ENCODE measurements around the gene SORBS2. TPM values are rescaled to one million over a fixed set of nuclear protein-coding genes. Genes with fewer than 3 reads are reported as not detected.
A peak's percentile ranks its signal among the peaks of the same experiment; 100 is the strongest.

Gene SORBS2
- total and polyA plus RNA-seq, 4 donors, result 11.2 to 70.4 (median 26.4) TPM

DNA sequence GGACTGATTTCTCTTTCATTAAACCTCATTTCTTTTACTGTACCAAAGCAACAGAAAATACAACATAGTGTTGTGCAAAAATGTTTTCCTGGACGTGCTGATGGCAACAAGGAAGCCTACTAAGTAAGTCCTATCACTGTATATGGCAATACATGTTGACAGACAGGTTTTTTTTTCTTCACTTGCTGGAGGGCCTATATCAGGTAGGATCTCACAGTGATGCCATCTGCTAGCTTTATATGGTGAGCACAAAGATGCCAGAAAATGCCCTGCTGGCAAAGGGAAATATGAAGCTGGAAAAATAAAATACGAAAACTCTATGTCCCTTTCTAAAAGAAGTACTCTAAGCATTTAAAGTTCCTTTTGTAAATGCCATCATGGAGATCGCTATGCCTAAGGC lies 157.7 kb downstream of the SORBS2 start:
- Histone ChIP-seq H3K27ac (ENCODE audit: low read depth in 1 of 2, low read length in 1 of 2) (peak overlapping the region in 1 of 2 donors; percentile 23), H3K4me1 (ENCODE audit: control insufficient read depth in 5 of 5, insufficient read depth in 5 of 5, low read length in 5 of 5) (peaks cover 0 to 21% (median 3%) of the 10 kb centered on the region in 5 donors), H3K9ac (ENCODE audit: insufficient read depth in 1 of 2, low read length in 2 of 2) (no peak overlapping the region), H3K9me3 (ENCODE audit: control insufficient read depth in 4 of 4, insufficient read depth in 3 of 4, low read length in 3 of 4) (no peaks in the 10 kb centered on the region), H3K27me3 (ENCODE audit: control insufficient read depth in 3 of 3, insufficient read depth in 3 of 3, low read length in 2 of 3) (no peaks in the 10 kb centered on the region), H3K4me3 (no peak overlapping the region), H3K36me3 (ENCODE audit: control insufficient read depth in 4 of 4, insufficient read depth in 4 of 4, low read length in 4 of 4) (peaks cover 0 to 5% (median 0%) of the 10 kb centered on the region in 4 donors)
- no peak for TF ChIP-seq CTCF (IDR thresholded peaks at IDR 0.05; ENCODE audit: control extremely low read depth, extremely low read depth)
- 77 to 85% methylated on average over 3 of the region's 3 CpGs for WGBS, 2 donors
- DNase-seq, result no peak
- no peak for ATAC-seq (ENCODE audit: insufficient read depth, low FRiP score)

- no peak for TF ChIP-seq CTCF (IDR thresholded peaks at IDR 0.05; ENCODE audit: control extremely low read depth, extremely low read depth)
- Histone ChIP-seq H3K4me1 (ENCODE audit: control insufficient read depth in 5 of 5, insufficient read depth in 5 of 5, low read length in 5 of 5) (peaks cover 0 to 17% (median 3%) of the 10 kb centered on the region in 5 donors), H3K27me3 (ENCODE audit: control insufficient read depth in 3 of 3, insufficient read depth in 3 of 3, low read length in 2 of 3) (no peaks in the 10 kb centered on the region), H3K27ac (ENCODE audit: low read depth in 1 of 2, low read length in 1 of 2) (peak overlapping the region in 1 of 2 donors; percentile 22), H3K4me3 (no peak overlapping the region), H3K36me3 (ENCODE audit: control insufficient read depth in 4 of 4, insufficient read depth in 4 of 4, low read length in 4 of 4) (peaks cover 0 to 9% (median 3%) of the 10 kb centered on the region in 4 donors), H3K9ac (ENCODE audit: insufficient read depth in 1 of 2, low read length in 2 of 2) (no peak overlapping the region), H3K9me3 (ENCODE audit: control insufficient read depth in 4 of 4, insufficient read depth in 3 of 4, low read length in 3 of 4) (no peaks in the 10 kb centered on the region)
- DNase-seq, result no peak
- WGBS, 2 donors, result 87 to 96% methylated on average over 7 of the region's 7 CpGs
- ATAC-seq (ENCODE audit: insufficient read depth, low FRiP score), result no peak
Observed at GRCh38 chr4:185651851-185652250, 160.1 kb downstream of the SORBS2 start.

DNA sequence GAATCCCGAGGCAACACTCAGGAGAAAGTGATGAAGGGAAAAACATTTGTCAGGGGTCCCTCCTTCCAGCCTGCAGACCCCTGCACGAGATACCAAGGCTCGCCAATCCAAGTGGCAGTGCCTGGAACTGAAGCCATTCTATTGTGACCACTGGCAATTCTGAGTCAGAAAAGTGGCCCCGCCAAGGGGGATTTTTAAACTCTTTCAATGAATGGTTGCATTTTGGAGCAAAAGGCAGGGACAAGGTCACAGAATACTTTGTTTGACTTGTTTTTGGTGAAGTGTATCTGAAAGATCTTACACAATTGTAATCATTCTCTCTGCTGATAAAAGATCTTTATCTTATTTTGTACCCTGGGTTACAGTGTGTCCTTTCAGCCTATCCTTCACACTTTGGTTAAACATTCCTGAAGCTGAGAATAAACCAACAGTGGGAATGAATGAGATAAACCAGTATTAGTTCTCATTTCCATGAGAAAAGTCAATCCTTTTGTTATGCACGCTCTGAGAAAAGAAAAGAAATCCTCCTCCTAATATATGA lies 160.8 kb downstream of the SORBS2 start:
- no peaks in the 10 kb centered on the region for H3K9me3 ChIP-seq (ENCODE audit: control insufficient read depth in 4 of 4, insufficient read depth in 3 of 4, low read length in 3 of 4)
- peaks cover 0 to 11% (median 0%) of the 10 kb centered on the region in 5 donors for H3K4me1 ChIP-seq (ENCODE audit: control insufficient read depth in 5 of 5, insufficient read depth in 5 of 5, low read length in 5 of 5)
- H3K27ac ChIP-seq (ENCODE audit: low read depth in 1 of 2, low read length in 1 of 2), result peak overlapping the region in 1 of 2 donors; percentile 43
- no peaks in the 10 kb centered on the region for H3K27me3 ChIP-seq (ENCODE audit: control insufficient read depth in 3 of 3, insufficient read depth in 3 of 3, low read length in 2 of 3)
- peaks cover 0 to 14% (median 3%) of the 10 kb centered on the region in 4 donors for H3K36me3 ChIP-seq (ENCODE audit: control insufficient read depth in 4 of 4, insufficient read depth in 4 of 4, low read length in 4 of 4)
- ATAC-seq (ENCODE audit: insufficient read depth, low FRiP score) (no peak), DNase-seq (no peak)
- TF ChIP-seq CTCF (IDR thresholded peaks at IDR 0.05; ENCODE audit: control extremely low read depth, extremely low read depth), result no peak
- H3K4me3 ChIP-seq, result no peak overlapping the region
- 65 to 78% methylated on average over 5 of the region's 5 CpGs for WGBS, 2 donors
- H3K9ac ChIP-seq (ENCODE audit: insufficient read depth in 1 of 2, low read length in 2 of 2), result no peak overlapping the region

DNA sequence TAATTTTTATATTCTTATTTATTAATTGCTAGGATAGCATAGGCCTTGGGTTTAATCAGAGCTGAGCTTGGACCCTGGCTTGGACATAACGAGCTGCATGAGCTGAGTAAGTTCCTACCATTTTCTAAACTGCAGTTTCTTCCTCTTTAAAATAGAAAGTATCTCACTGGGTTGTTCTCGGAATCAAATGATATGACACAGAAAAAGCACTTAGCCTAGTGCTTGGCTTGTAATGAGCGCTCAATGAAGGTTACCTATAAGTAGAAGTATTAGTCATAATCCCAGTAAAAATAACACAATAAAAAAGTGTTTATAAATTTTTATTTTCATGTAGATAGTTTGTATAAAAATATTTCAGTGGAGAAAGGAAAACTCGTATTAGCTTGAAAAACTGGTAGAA lies 163.4 kb downstream of the SORBS2 start:
- 89 to 95% methylated on average over 4 of the region's 4 CpGs for WGBS, 2 donors
- H3K4me3 ChIP-seq, result no peak overlapping the region

More for the DNA sequence above, 163.4 kb downstream of the SORBS2 start:
- Histone ChIP-seq H3K27me3 (ENCODE audit: control insufficient read depth in 3 of 3, insufficient read depth in 3 of 3, low read length in 2 of 3) (no peaks in the 10 kb centered on the region), H3K27ac (ENCODE audit: low read depth in 1 of 2, low read length in 1 of 2) (peak overlapping the region in 1 of 2 donors; percentile 71), H3K9ac (ENCODE audit: insufficient read depth in 1 of 2, low read length in 2 of 2) (no peak overlapping the region), H3K4me1 (ENCODE audit: control insufficient read depth in 5 of 5, insufficient read depth in 5 of 5, low read length in 5 of 5) (peaks cover 0 to 5% (median 0%) of the 10 kb centered on the region in 5 donors), H3K9me3 (ENCODE audit: control insufficient read depth in 4 of 4, insufficient read depth in 3 of 4, low read length in 3 of 4) (no peaks in the 10 kb centered on the region), H3K36me3 (ENCODE audit: control insufficient read depth in 4 of 4, insufficient read depth in 4 of 4, low read length in 4 of 4) (peaks cover 0 to 25% (median 3%) of the 10 kb centered on the region in 4 donors)
- no peak for TF ChIP-seq CTCF (IDR thresholded peaks at IDR 0.05; ENCODE audit: control extremely low read depth, extremely low read depth)
- no peak for ATAC-seq (ENCODE audit: insufficient read depth, low FRiP score)
- no peak for DNase-seq
